CD4-positive, alpha-beta T cell treated with Interleukin-1 beta for 1 hour (primary cell): ENCODE results near the gene UBALD1.

Experiments used
- DNase-seq, 2 donors: peaks; one replicate each; pipeline ENCODE4 v3.0.0-alpha.2; 2020 to 2022

UBALD1 gene

DNA sequence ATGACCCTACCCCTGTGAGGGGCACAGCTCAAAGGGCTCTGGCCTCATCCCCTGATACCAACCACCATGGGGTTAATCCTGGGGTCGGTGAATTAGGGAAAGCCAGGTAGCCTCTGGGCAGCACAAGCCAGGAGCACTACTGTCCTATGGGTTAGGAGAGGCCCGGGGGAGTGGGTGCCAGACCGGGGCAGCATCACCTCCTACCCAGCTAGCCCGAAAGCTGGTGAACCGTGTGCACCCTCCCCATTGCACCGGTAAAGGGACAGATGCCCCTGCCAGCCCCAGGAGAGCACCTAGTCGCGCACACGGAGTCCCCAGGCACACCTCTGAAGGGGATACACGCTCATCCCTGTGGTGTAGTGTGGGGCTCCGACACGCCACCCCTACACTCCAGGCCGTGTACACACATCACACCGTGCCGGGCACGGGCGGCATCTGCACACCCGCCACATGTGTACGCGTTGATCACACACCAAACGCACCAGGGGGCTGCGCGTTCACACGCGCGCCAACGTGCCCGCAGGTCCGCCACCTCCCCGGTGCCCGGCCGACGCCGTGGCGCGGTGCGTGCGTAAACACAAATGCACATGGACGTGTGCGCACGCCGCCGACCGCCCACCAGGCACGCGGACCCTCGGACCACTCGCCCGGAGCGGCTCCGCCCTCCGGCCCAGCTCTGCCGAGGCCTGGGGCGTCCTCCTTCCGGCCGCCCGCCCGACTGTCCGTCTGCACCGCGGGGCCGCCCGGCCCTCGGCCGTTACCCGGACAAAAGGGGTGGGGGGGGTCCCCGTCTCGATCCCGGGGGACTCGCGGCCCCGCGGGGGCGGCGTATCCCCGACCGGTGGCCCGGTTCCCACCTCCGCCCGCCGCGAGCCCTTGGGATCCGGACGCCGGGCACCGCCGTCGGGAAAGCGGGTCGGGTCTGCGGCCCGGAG, 785 bp downstream of the UBALD1 start:
- peak; percentile 14 to 17 for DNase-seq

DNA sequence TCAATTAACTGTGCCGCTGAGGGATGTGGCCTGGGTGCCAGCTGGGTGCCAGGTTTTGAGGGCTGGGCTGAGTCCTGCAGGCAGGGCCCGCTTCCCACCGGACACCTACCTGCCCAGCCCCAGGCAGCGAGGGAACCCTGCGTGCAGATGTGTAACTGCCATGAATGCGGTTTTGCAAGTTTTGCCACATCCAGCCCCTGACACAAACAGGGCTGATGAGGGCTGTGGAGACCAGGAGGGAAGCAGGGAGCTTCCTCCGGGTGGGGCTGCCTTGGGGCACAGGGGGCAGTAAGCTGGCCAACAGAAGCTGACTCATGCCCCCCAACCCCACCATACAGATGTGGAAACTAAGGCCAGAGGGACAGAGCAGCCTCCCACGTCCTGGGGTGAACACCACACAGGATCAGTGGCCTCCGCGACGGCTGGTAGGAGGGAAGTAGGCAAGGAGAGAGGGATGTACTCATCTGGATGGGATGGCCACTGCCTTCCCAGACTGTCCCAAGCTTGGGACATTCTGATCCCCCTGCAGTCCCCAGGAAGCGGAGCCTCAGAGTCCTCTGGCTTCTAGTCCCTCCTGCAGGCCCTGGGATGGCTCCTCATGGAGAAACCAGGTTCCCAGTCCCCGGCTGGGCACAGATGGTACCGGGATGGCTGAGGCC, 1.6 kb downstream of the UBALD1 start:
- DNase-seq: no peak

DNA sequence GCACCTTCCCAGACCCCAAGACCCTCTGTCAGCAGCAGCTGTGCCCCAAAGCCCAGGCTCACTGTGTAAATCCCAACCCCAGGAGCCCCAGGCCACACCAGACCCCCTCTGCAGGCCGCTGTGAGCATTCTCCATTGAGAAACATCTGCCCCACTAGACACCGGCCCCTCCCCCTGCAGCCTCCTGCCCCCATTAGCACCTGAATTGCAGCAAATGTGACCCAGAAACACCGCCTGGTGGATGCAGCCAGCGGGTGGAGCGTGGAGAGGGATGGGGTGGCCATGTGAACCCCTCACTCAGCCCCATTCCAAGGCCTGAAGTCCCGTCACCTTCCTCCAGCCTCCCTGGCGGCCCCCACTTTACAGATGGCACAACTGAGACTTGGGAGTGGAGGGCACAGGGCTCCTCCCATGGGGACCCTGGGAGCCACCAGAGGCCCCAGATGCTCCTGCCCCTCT, 2.2 kb downstream of the UBALD1 start:
- DNase-seq: no peak

DNA sequence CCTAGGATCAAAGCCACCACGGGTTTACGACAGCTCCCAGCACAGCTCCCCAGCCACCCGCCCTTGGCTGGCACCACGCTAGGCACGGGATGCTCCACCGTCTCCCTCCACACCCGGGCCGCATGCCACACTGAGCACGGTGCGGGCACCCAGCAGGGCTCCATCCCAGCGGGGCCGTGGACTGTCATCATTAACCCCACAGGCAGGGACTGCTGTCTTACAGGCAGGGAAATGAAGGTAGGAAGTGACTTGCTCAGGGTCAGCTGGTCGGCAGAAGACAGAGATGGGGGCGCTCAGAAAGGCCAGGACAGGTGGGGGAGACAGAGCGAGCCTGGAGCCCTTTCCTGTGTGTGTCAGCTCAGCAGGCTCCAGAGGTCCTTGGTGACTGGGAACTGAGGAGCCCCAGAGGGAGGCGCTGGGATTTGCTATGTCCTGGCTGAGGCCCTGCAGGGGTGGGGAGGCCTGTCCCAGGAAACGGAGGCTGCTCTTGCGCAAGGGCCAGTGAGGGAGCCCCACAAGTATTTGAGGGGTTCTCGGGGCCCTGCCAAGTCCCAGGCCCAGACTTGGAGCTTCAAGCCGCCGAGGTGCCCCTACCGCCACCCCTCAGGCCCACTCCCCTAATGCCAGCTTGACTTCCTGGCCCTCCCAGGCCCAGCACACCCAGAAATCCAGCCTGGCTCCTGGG, 3.2 kb downstream of the UBALD1 start:
- DNase-seq: no peak

DNA sequence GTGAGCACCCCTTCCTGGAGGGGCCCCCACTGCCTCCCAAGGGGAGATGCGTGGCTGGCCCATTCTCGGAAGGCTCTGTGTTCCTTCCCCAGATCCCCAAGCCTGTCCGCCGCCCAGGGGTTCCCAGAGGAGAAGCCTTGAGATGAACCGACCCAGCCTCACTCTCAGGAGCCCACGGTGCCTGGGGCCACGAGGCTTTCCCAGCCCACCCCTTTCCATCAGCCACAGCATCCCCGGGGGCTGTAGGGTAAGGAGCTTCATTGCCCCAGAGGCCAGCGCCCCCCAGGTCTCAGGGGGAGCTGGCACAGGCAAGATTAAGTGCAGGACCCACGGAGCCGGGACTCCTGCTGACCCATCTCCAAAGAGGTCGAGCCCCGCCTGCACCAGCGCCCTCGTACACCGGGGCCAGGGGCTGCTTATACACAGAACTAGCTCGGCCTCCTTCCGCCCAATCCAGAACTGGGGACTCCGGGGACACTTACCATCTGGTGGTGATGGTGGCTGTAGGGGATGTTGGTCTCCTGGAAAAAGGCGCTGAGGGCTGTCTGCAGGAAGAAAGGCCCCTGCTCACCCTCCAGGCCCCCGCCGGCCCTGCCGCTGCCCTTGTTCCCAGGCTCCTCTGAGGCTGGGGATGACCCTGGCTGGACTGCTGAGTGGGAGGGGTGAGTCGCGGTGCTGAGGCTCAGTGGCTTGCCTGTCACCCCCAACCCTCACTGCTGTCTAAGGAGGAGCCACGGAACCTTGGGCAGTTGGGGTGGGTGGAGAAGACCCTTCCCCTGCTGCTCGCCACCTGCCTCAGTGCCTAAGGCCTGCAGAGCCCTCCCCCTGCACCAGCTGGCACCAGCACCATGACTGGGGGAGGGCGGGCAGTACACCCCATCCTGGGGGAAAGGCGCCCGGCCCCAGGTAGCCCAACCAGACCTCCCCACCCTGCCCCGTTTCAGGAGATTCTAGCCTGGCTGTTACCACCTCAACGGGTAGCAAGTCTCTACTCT, 4.4 kb downstream of the UBALD1 start:
- DNase-seq: no peak

DNA sequence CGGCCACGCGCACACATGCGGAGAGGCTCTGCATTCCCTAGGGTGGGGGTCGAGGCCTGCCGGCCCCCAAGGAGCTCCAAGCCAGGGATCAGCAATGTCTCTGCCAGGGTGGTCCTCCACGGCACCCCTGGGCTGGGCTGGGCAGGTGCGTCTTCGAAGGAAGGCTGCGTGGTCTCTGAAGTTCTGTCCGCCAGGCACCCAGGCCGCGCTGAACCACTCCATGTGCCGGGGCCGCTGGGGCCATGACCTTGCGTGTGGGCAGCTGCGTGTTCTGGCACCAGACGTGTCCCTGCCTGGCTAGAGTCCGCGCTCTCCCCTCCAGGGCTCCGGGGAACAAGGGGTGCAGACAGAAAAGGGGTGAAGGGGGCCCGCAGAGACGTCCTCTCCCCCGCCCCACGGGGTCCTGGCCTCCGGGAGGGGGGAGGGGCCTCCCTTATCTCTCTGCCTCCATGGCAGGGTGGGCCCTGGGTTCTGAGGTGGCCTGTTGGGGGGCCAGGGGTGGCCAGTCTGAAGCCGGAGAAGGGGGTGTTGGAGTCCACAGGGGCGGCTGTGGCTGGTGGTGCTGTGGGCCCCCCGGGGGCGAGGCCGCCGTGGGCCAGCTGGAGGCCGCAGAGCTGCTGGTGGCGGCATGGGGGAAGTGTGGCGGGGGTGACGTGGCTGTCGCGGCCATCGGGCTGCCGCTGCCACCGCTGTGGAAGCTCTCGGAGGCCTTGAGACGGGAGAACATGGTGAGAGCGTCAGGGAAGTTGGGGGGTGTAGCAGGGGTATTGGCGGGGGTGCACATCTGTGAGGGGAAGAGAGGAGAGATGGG, 5.3 kb downstream of the UBALD1 start:
- DNase-seq: no peak

DNA sequence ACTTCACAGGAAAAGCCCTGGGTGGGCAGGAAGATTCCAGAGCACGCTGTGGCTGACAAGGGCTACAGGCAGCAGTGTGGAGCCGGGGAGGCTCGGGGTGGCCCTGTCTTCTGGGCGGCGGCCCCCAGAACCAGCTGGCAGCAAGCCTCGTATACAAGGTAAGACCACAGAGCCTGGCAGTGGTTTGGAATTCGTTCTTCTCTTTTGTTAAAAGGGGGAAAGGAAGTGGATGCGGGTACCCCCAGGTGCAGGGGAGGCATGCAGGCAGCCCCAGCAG, 6.0 kb downstream of the UBALD1 start:
- no peak for DNase-seq

DNA sequence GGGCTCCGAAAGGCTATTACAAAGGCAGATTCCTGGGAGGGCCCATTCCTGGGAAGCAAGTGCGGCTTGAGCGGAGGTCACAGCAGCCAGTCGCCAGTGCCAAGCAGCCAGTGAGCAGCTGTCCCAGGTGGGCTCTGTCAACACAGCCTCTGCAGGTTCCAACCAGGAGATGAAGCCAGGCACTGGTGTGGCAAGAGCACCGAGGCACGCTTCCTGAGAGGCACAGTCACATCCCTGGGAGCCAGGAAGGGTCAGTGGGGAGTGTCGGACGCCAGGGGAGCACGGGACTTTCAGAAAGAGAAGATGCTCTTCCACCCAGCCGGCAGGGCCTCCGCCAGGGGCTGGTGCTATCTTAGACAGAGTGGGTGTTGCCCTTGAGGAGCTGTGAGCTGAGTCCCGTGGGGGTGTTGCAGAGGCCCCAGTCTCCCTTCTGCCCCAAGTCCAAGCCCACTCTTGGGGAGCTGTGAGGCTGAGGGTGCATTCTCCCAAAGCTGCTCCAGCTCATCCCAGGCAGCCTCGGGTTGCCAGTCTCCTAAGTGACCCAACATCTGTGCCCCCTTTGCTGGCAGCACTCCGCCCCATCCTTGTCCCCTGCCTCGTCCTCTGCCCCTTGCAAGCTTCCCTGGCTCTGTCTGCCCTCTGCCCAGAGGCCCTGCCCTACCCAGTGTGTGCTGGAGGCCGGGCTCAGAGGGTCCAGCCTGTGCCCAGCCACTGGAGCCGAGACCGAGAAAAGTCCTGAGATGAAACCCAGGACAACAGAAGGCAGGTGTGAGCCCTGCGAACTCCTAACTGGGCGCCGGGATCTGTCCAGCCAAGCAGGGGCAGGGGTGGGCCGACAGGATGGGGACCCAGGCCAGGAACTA, 6.6 kb downstream of the UBALD1 start:
- DNase-seq: no peak

DNA sequence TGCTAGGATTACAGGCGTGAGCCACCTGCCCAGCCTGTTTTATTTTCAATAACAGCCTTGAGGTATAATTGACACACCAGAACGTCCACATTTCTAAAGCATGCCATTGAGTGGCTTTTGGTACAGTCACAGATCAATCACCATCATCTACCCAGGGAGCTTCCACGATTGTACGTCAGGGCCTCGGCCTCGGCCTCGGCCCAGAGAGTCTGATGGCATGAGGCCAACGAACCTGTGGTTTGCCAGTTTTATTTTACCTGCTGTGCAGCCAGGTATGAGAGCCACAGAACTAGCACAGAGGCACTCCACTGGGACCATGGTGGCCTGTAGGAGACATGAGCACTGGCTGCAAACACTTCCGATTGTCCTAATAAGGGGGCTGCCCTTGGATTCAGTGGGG, 8.3 kb downstream of the UBALD1 start:
- no peak for DNase-seq

DNA sequence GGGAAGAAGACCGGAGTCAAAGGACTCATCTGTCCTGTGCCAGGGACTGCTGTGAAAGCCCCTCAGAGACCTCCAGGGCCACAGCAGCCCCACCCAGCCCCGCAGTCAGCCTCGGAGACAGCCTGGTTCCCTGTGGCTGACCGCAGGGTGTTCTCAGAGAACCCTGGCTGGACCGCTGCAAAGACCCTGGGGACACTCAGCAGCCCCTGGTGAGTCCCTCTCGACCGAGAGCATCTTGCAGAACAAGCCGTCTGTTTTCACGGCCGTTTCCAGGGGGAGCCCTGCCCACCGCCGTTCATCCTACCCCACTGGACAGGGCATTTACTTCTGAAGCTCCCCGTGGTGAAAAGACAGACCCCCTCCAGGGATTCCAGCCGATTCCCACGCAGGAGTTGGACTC, 10.3 kb downstream of the UBALD1 start:
- DNase-seq: no peak

DNA sequence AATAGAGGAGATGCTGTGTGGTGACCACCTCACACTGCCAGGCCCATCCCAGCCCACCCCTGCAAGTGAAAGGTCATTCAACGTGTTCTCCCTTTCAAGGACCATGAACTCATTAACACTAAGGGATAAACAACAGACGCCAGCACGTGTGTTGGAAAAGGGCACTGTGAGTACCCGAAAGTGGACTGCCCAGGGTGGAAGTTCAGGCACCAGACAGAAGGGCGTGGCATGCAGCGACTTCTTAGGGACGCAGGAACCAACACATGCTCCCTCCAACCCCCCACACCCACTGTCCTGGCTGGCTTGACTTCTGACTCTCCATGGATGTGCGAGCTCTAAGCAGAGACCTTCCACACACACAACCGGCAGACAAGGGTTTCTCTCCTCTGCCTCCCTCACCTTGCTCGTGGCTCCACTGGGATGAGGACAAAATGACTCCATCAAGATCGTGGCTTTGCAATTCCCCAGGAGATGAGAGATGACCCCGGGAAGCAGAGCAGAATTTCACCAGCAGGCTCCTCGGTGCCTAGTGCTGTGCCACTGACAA, 11.0 kb downstream of the UBALD1 start:
- DNase-seq: no peak

DNA sequence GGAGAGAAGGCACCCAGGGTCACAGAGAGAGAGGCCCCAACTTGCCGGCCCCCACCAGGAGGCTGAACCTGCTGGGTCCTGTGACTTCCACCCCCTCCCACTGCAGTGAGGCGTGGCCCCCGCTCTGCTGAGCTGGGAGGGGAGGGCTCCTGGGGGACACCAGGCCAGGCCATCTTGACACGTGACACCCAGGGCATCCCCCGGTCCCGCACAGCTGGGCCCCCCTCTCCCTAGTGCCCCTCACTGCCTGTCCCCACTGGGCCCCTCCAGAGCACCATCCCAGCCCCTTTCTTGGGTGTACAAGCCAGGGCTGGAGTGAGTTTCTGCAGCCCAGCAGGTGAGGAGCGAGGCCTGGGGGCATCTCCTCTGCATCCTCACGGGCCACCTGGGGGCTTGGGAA, 12.4 kb downstream of the UBALD1 start:
- no peak for DNase-seq

DNA sequence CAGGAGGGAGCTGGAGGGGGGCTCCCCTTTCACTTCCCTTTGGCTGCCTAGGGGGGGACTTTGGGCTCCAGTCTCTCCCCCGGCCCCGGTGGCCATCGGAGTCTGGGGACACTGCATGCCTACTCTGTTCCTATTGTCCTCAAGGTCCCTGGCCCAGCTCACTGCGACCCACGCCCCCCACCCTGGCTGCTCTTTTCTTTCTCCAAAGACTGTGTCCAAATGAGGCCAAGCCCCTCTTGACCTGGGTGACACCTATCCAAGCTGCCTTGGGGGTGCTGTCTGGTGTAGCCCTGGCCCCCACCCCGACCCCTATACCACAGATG, 12.9 kb downstream of the UBALD1 start:
- DNase-seq: no peak

DNA sequence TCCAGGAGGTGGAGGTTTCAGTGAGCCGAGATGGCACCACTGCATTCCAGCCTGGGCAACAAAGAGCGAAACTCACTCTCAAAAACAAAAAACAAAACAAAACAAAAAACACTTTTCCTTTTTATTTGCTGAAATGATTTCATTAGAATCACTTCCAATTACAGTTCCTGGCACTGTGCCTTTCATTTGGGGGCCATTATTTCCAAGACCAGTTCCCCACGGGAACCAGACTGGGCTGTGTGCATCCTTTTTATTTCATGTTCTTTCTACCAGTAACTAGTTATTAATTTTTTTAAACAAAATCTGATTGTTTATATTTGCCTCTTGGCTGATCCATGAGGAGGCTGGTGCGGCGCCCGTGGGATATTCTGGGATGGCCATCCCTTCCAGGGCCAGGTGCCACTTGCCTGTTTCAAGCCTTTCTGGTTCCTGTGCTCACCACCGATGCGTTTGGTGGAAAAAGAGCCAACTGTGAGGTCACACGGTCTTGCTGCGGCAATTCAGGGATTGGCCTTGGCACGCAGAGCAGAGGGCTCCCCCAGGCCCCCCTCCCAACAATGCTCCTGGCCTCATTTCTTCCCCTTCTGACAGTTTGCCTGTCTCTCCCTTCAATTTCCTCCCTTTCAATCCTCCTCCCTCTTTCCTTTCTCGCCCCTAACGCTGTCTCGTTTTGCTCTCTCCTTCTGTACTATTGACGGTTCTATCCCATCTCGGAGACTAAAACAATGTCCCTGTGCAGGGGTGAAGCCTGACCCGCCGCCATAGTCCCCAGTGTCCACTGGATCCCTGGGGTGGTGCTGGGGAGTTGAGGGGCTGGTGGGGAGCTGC, 13.4 kb downstream of the UBALD1 start:
- no peak for DNase-seq

DNA sequence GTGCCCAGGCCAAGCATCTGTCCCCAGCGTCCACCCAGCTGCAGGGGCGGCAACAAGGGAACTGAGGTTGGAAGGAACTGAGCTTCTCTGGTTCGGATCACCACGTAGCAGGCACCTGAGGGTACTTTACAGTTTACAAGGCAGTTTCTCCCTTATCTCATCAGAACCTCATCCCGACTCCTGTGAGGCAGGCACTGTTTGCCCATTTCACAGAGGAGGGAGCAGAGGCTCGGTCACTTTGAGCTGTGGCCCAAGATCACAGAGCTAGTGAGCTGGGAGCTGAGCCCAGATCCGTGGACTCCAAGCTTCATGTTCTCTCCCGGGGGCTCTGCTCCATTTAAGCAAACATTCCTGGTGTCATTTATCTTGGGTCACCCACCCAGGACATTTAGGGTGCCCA, 15.1 kb downstream of the UBALD1 start:
- DNase-seq: no peak

DNA sequence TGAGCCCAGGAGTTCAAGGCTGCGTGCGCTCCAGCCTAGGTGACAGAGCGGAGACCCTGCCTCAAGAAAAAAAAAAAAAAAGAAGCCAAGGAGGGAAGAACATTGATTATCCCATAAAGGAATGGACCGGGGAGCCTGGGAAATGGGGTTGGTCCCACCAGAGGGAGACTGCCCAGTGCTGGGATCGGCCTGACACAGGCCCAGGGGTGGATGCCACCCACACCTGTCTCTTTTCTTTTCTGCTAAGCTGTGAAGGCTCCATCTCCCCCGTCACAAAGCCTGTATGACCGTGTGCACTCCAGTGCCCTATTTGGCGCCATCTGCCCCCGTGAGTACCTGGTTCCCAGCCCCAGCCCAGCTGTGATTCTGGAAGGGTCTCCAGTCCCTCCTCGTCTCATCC, 15.7 kb downstream of the UBALD1 start:
- no peak for DNase-seq

DNA sequence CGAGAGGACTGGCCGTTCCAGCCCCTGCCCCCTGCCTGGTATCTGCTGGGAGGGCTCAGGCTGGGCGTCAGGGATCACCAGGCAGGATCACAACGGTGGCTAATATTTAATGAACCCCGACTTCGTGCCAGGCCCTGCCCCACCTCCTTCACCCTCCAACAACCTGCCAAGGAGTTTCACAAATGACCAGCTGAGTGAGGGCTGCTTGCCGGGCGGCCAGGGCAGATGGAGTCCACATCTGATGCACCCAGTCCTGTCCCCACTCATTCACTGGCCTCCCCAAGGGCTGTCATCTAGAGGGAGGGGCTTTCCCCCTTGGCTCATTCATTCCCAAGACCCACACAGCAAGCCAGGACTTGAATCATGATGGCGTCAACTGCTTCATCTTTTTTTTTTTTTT, 17.5 kb downstream of the UBALD1 start:
- DNase-seq: no peak

DNA sequence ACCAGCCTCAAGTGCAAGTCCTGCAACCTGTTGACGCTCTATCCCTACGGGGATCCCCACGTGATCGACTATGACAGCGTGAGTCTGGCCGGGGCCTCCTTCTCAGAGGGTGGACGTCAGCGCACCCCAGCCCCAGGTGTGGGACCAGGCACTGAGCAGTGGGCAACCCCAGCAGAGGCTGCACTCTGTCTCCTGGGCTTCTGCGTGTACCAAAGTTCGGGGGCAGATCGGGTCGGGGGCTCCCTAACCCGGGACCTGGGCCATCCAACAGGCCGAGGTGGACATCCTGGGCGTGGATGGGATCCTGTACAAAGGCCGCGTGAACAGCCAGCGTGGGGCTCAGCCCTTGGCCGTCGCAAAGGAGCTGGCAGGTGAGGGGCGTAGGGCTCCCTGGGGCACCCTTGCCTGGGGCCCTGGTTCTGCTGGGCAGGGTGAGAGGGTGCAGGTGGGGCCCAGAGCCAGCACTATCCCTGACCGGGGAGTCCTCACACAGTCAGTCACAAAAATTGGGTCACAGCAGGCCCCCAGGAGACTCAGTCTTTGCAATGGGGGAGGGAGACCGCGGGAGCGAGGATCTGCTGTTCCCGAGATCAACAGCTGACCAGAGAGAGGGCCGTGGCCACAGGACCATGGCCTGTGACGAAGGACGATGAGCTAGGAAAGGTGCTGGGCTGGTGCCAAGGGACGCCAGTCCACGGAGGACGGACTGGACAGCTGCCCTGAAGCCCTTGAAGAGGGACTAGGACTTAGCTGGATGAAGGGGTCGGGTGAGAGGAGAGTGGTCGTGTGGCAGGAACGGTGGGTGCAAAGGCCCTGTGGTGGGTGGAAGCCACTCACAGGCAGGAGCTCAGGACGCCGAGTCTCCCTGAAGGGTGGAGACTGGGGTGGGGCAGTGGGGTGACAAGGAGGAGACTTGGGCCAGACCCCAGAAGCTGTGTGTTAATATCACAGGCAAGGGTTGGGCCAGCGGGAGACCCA, 20.0 kb downstream of the UBALD1 start:
- DNase-seq: no peak
